HCT116 (cell line): ENCODE measurements around the gene AFF1. TPM values are rescaled to one million over a fixed set of nuclear protein-coding genes. Genes with fewer than 3 reads are reported as not detected.

Experiments
- ATAC-seq: fragments of 200-7000 bp; cut with Tn5 transposase; 2 replicates; pipeline ENCODE4 v1.9.1; 2020; ENCODE audit warnings: mild to moderate bottlenecking, moderate library complexity
- BruUV-seq: library from RNA; stranded (reverse); fragments of 400-500 nt; replicated peaks from 2 replicates; lab custom pipeline; 2021; lab: Mats Ljungman, UMichigan
- CTCF ChIA-PET: fragments of 300-600 bp; sonication (Branson Sonifier 250); formaldehyde crosslinking; loops from one replicate; lab custom pipeline; 2021; ENCODE audit warnings: antibody characterized with exemption; lab: Charles Lee
- POLR2A ChIA-PET: fragments of 300-600, 350-600 bp; sonication (Branson Sonifier 250); formaldehyde crosslinking; loops from one replicate; lab custom pipeline; 2021; ENCODE audit warnings: antibody characterized with exemption; lab: Charles Lee
- RAD21 ChIA-PET, 2 experiments: fragments of 300-600 bp; sonication (Branson Sonifier 250); formaldehyde crosslinking; loops; one replicate each; lab custom pipeline; 2023; ENCODE audit warnings: low total read pairs in 2 of 2; ENCODE audit not compliant: uncharacterized antibody in 2 of 2, unreplicated experiment in 2 of 2, low non-redundant PET in 1 of 2; lab: Charles Lee
- DNase-seq: peaks from one replicate; pipeline ENCODE4 v3.0.0-alpha.2; 2010; ENCODE audit warnings: low read depth, low spot score
- H2AFZ ChIP-seq: fragments of 200-600 bp; shearing (Covaris generic), sonication (generic); 2 replicates; pipeline ENCODE4 v1.6.1; 2017; ENCODE audit warnings: low read depth, mixed run types, mixed read lengths, antibody characterized with exemption, low read length; ENCODE audit not compliant: poor library complexity, severe bottlenecking
- H3K27ac ChIP-seq: 2 replicates; pipeline ENCODE4 v1.5.1; 2012; ENCODE audit warnings: low read depth, low read length
- H3K27me3 ChIP-seq: fragments of 200-600 bp; sonication (generic); 2 replicates; pipeline ENCODE4 v1.6.1; 2016; ENCODE audit warnings: mixed run types, low read length, mixed read lengths; ENCODE audit not compliant: insufficient read depth
- H3K36me3 ChIP-seq, 2 experiments: fragments of 200-500 bp in 1 of 2; fragments of 200-600 bp in 1 of 2; sonication (Bioruptor generic) in 1 of 2; sonication (generic) in 1 of 2; 2 replicates each; pipeline versions ENCODE4 v1.5.1 to v1.6.1; 2014 to 2016; ENCODE audit warnings: low read length in 2 of 2, inconsistent platforms in 1 of 2, mixed read lengths in 1 of 2, mixed run types in 1 of 2; ENCODE audit not compliant: insufficient read depth in 2 of 2, control insufficient read depth in 1 of 2
- H3K4me1 ChIP-seq, 2 experiments: fragments of 200-600 bp in 1 of 2; sonication (generic) in 1 of 2; 2 replicates each; pipeline versions ENCODE4 v1.5.1 to v1.6.1; 2012 to 2017; ENCODE audit warnings: low read length in 2 of 2, inconsistent platforms in 1 of 2, mild to moderate bottlenecking in 1 of 2, mixed read lengths in 1 of 2, mixed run types in 1 of 2, moderate library complexity in 1 of 2; ENCODE audit not compliant: insufficient read depth in 2 of 2, control insufficient read depth in 1 of 2
- H3K4me2 ChIP-seq: fragments of 200-600 bp; sonication (generic); 2 replicates; pipeline ENCODE4 v1.6.1; 2017; ENCODE audit warnings: mixed run types, low read length, mixed read lengths
- H3K4me3 ChIP-seq, 2 experiments: fragments of 200-600 bp in 1 of 2; sonication (generic) in 1 of 2; replicated peaks in 1 of 2; 2 replicates each; pipeline ENCODE4 v1.5.1; 2011 to 2016; ENCODE audit warnings: low read length in 2 of 2, control low read depth in 1 of 2, low read depth in 1 of 2, mild to moderate bottlenecking in 1 of 2, mixed read lengths in 1 of 2, mixed run types in 1 of 2
- H3K79me2 ChIP-seq: fragments of 200-600 bp; sonication (generic); 2 replicates; pipeline ENCODE4 v1.6.1; 2017; ENCODE audit warnings: mild to moderate bottlenecking, mixed run types, low read length, moderate library complexity, mixed read lengths; ENCODE audit not compliant: insufficient read depth
- H3K9ac ChIP-seq: fragments of 200-600 bp; sonication (generic); 2 replicates; pipeline ENCODE4 v1.6.1; 2016; ENCODE audit warnings: low read length, mixed read lengths
- H3K9me2 ChIP-seq: fragments of 200-600 bp; sonication (generic), shearing (Covaris generic); 2 replicates; pipeline ENCODE4 v1.6.1; 2017; ENCODE audit warnings: mixed run types, mild to moderate bottlenecking, moderate library complexity; ENCODE audit not compliant: insufficient read depth
- H3K9me3 ChIP-seq, 2 experiments: fragments of 200-500 bp in 1 of 2; fragments of 200-600 bp in 1 of 2; sonication (Bioruptor generic) in 1 of 2; sonication (generic) in 1 of 2; 2 replicates each; pipeline ENCODE4 v1.6.1; 2014 to 2017; ENCODE audit warnings: low read length in 2 of 2, mixed read lengths in 2 of 2, inconsistent platforms in 1 of 2, low read depth in 1 of 2, mild to moderate bottlenecking in 1 of 2, mixed run types in 1 of 2, moderate library complexity in 1 of 2; ENCODE audit not compliant: control insufficient read depth in 1 of 2, insufficient read depth in 1 of 2
- H4K20me1 ChIP-seq: fragments of 200-600 bp; sonication (generic), shearing (Covaris generic); 2 replicates; pipeline ENCODE4 v1.6.1; 2017; ENCODE audit warnings: mixed run types, mild to moderate bottlenecking, moderate library complexity; ENCODE audit not compliant: insufficient read depth
- CEBPB ChIP-seq: IDR thresholded peaks from 2 replicates; pipeline ENCODE4 v1.6.1; 2012; ENCODE audit warnings: low read depth
- CTCF ChIP-seq, 3 experiments: fragments of 200-600 bp in 1 of 3; sonication (generic) in 1 of 3; IDR thresholded peaks in 2 of 3; conservative IDR thresholded peaks in 1 of 3; 2 replicates each; pipeline ENCODE4 v1.5.1; 2012 to 2017; ENCODE audit warnings: low read depth in 2 of 3, low read length in 2 of 3, antibody characterized with exemption in 1 of 3, borderline replicate concordance in 1 of 3, control low read depth in 1 of 3, mild to moderate bottlenecking in 1 of 3, mixed read lengths in 1 of 3, mixed run types in 1 of 3, moderate library complexity in 1 of 3; ENCODE audit not compliant: insufficient read depth in 1 of 3
- EGR1 ChIP-seq: IDR thresholded peaks from 2 replicates; pipeline ENCODE4 v1.6.1; 2012; ENCODE audit warnings: low read depth
- EZH2 ChIP-seq: fragments of 200-600 bp; sonication (generic); IDR thresholded peaks from 2 replicates; pipeline ENCODE4 v1.6.1; 2017; ENCODE audit warnings: antibody characterized with exemption, mixed run types
- POLR2A ChIP-seq: IDR thresholded peaks from 2 replicates; pipeline ENCODE4 v1.7.0; 2011; ENCODE audit warnings: borderline replicate concordance; ENCODE audit not compliant: insufficient read depth, insufficient read length; ENCODE audit errors: extremely low read depth
- POLR2AphosphoS5 ChIP-seq: IDR thresholded peaks from 2 replicates; pipeline ENCODE4 v1.6.1; 2011; ENCODE audit warnings: mild to moderate bottlenecking, low read depth, low read length, moderate library complexity
- RAD21 ChIP-seq: IDR thresholded peaks from 2 replicates; pipeline ENCODE4 v1.6.1; 2012; ENCODE audit warnings: low read depth, mild to moderate bottlenecking
- SP1 ChIP-seq: IDR thresholded peaks from 2 replicates; pipeline ENCODE4 v1.6.1; 2012; ENCODE audit warnings: low read depth
- SRF ChIP-seq: IDR thresholded peaks from 2 replicates; pipeline ENCODE4 v1.6.1; 2012; ENCODE audit warnings: low read depth
- TCF7L2 ChIP-seq: IDR thresholded peaks from 2 replicates; pipeline ENCODE4 v1.7.0; 2011; ENCODE audit warnings: borderline replicate concordance, inconsistent platforms; ENCODE audit not compliant: insufficient read depth, insufficient read length; ENCODE audit errors: extremely low read depth
- ZNF274 ChIP-seq: fragments of 200-500 bp; sonication (Bioruptor generic); IDR thresholded peaks from 2 replicates; pipeline ENCODE4 v1.6.1; 2014; ENCODE audit warnings: mild to moderate bottlenecking, low read depth, low read length, inconsistent platforms
- intact Hi-C: fragments of 100-400 bp; cut with micrococcal nuclease; formaldehyde crosslinking; loops from 2 replicates; pipeline ENCODE4 v1.10.0; 2022
- total RNA-seq: library from RNA; stranded (reverse); gene quantifications from one replicate; pipeline ENCODE4 v1.2.1, GENCODE V29; 2021; ENCODE audit not compliant: unreplicated experiment
- TF ChIP-seq, protein P1 (sequence below): IDR thresholded peaks from 2 replicates; pipeline ENCODE4 v1.6.1; 2012
- TF ChIP-seq, protein P2 (sequence below): IDR thresholded peaks from 2 replicates; pipeline ENCODE4 v1.6.1; 2012
- TF ChIP-seq, protein P3 (sequence below): IDR thresholded peaks from 2 replicates; pipeline ENCODE4 v1.6.1; 2011; ENCODE audit warnings: mild to moderate bottlenecking, low read length, moderate library complexity; ENCODE audit not compliant: insufficient replicate concordance; ENCODE audit errors: extremely low read depth

Gene AFF1
- total RNA-seq, 1 experiment from 2014 or later, result 43.1 TPM

DNA sequence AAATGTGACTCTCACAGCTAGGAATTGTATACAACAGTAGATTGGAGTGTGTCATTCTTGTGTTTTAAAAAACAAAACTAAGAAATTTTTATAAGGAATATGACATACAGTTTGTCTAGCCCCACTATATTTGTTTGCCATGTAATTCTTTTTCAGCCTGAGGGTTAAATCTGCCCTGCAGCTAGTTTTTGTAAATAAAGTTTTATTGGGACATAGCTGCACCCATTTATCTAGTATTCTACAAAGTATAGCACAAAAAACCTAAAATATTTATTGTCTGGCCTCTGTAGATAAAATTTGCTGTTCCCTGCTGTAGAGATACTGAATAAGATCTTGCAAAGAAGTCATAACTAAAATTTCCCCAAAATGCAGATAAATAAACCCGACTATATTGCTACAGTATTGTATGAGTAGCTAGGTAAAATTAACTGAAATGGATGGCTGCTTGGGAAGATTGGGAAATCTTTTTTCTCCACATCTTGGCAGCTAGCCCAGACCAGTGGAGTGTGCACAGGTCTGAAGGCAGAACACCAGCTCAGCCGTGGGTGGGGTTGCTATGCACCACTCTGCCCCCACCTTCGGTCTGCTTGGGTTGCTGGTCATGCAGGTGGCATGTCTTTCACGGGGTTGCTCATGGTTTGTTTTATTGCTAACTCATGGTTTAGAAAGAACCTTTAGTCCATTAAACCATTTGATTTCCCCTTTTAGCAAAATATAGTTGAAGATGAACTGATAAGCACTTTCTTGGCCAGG lies 157.8 kb downstream of the AFF1 start:
- no peaks in the 10 kb centered on the region for H3K9me2 ChIP-seq
- CTCF ChIA-PET, result interaction anchor here (1.2 to 3.9 kb wide), 8 partner anchors 11 to 171 kb away, joined by 3 to 49 read pairs (median 5); partner anchors contain the start of gene AFF1
- peaks cover 18 to 20% of the 10 kb centered on the region in 2 experiments for H3K4me1 ChIP-seq
- no peak overlapping the region for H3K4me3 ChIP-seq
- no peaks in the 10 kb centered on the region for H4K20me1 ChIP-seq
- H3K79me2 ChIP-seq, result no peaks in the 10 kb centered on the region; the same call in 1 of the 2 replicates
- H3K9me3 ChIP-seq, result no peaks in the 10 kb centered on the region
- H3K27me3 ChIP-seq, result no peaks in the 10 kb centered on the region
- H2AFZ ChIP-seq, result no peak overlapping the region
- peak overlapping the region; percentile 45 for H3K4me2 ChIP-seq
- TF ChIP-seq SRF, result no peak
- TF ChIP-seq ZNF274, result no peak
- peak; percentile 71 for TF ChIP-seq EGR1
- TF ChIP-seq, protein P1, sequence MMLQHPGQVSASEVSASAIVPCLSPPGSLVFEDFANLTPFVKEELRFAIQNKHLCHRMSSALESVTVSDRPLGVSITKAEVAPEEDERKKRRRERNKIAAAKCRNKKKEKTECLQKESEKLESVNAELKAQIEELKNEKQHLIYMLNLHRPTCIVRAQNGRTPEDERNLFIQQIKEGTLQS, result no peak
- no peak for TF ChIP-seq EZH2
- TF ChIP-seq, protein P2, sequence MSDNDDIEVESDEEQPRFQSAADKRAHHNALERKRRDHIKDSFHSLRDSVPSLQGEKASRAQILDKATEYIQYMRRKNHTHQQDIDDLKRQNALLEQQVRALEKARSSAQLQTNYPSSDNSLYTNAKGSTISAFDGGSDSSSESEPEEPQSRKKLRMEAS, result peak; percentile 29
- no peak for TF ChIP-seq SP1
- no peak for TF ChIP-seq POLR2A
- TF ChIP-seq RAD21, result no peak
- TF ChIP-seq, protein P3, sequence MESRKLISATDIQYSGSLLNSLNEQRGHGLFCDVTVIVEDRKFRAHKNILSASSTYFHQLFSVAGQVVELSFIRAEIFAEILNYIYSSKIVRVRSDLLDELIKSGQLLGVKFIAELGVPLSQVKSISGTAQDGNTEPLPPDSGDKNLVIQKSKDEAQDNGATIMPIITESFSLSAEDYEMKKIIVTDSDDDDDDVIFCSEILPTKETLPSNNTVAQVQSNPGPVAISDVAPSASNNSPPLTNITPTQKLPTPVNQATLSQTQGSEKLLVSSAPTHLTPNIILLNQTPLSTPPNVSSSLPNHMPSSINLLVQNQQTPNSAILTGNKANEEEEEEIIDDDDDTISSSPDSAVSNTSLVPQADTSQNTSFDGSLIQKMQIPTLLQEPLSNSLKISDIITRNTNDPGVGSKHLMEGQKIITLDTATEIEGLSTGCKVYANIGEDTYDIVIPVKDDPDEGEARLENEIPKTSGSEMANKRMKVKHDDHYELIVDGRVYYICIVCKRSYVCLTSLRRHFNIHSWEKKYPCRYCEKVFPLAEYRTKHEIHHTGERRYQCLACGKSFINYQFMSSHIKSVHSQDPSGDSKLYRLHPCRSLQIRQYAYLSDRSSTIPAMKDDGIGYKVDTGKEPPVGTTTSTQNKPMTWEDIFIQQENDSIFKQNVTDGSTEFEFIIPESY, result no peak
- peak; percentile 80 for TF ChIP-seq CEBPB
- no peak for TF ChIP-seq TCF7L2
- TF ChIP-seq POLR2AphosphoS5, result no peak
- TF ChIP-seq CTCF (IDR thresholded peaks at IDR 0.05 in 2 of 3, conservative IDR thresholded peaks at IDR 0.05 in 1 of 3; ENCODE audit: borderline replicate concordance in 1 of 3, insufficient read depth in 1 of 3, low read depth in 2 of 3, low read length in 2 of 3), result no peak
- TF ChIP-seq, all 23 proteins: peak for 3
- ChIA-PET RAD21 (interaction anchor here (0.6 to 2.1 kb wide), 4 partner anchors 11 to 170 kb away, joined by 3 to 15 read pairs (median 6); no protein-coding TSS in a partner anchor), POLR2A (interaction anchor here (0.9 to 1.3 kb wide), 3 partner anchors 83 to 188 kb away, joined by 3 to 4 read pairs (median 3); no protein-coding TSS in a partner anchor)
- no TSS peak for BruUV-seq
- Histone ChIP-seq H3K36me3 (no peaks in the 10 kb centered on the region), H3K9ac (no peak overlapping the region), H3K27ac (peak overlapping the region; percentile 23; the same call in 1 of the 2 replicates)
- intact Hi-C loops, result loop anchor here (1.0 to 2.0 kb wide), 3 partner anchors 86 to 596 kb away; no protein-coding TSS in a partner anchor
- peak; percentile 75 for ATAC-seq
- peak; percentile 52 for DNase-seq
